ENCODE measurements around the gene COL8A2. TPM values are rescaled to one million over a fixed set of nuclear protein-coding genes. Genes with fewer than 3 reads are reported as not detected.

The COL8A2 gene
- total RNA-seq, 1 experiment from 2014 or later: 2.3 TPM

GRCh38 chr1:36100376-36100775, 24.6 kb downstream of the COL8A2 start (continued):
- no peak for TF ChIP-seq ZBTB21 (CRISPR knock-in tag; IDR thresholded peaks at IDR 0.05; ENCODE audit: borderline replicate concordance)
- TF ChIP-seq NFATC4 (CRISPR knock-in tag; IDR thresholded peaks at IDR 0.05): no peak
- no peak for TF ChIP-seq ZNF121 (CRISPR knock-in tag; IDR thresholded peaks at IDR 0.05)
- no peak for TF ChIP-seq TP53 (CRISPR knock-in tag; IDR thresholded peaks at IDR 0.05)
- TF ChIP-seq SMAD4 (CRISPR knock-in tag; IDR thresholded peaks at IDR 0.05): no peak
- TF ChIP-seq ZNF512 (CRISPR knock-in tag; IDR thresholded peaks at IDR 0.05; ENCODE audit: borderline replicate concordance): no peak
- TF ChIP-seq PRDM15 (CRISPR knock-in tag; IDR thresholded peaks at IDR 0.05): no peak
- TF ChIP-seq AR (CRISPR knock-in tag; IDR thresholded peaks at IDR 0.05): no peak
- TF ChIP-seq, protein P1, sequence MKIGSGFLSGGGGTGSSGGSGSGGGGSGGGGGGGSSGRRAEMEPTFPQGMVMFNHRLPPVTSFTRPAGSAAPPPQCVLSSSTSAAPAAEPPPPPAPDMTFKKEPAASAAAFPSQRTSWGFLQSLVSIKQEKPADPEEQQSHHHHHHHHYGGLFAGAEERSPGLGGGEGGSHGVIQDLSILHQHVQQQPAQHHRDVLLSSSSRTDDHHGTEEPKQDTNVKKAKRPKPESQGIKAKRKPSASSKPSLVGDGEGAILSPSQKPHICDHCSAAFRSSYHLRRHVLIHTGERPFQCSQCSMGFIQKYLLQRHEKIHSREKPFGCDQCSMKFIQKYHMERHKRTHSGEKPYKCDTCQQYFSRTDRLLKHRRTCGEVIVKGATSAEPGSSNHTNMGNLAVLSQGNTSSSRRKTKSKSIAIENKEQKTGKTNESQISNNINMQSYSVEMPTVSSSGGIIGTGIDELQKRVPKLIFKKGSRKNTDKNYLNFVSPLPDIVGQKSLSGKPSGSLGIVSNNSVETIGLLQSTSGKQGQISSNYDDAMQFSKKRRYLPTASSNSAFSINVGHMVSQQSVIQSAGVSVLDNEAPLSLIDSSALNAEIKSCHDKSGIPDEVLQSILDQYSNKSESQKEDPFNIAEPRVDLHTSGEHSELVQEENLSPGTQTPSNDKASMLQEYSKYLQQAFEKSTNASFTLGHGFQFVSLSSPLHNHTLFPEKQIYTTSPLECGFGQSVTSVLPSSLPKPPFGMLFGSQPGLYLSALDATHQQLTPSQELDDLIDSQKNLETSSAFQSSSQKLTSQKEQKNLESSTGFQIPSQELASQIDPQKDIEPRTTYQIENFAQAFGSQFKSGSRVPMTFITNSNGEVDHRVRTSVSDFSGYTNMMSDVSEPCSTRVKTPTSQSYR (CRISPR knock-in tag; IDR thresholded peaks at IDR 0.05): no peak
- no peak for TF ChIP-seq SMAD3 (CRISPR knock-in tag; IDR thresholded peaks at IDR 0.05; ENCODE audit: borderline replicate concordance)
- TF ChIP-seq, protein P2, sequence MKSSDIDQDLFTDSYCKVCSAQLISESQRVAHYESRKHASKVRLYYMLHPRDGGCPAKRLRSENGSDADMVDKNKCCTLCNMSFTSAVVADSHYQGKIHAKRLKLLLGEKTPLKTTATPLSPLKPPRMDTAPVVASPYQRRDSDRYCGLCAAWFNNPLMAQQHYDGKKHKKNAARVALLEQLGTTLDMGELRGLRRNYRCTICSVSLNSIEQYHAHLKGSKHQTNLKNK (CRISPR knock-in tag; IDR thresholded peaks at IDR 0.05): no peak
- no peak for TF ChIP-seq JAZF1 (CRISPR knock-in tag; IDR thresholded peaks at IDR 0.05)

- Mint-ChIP-seq H3K9me3 (no peaks in the 10 kb centered on the region), H3K27me3 (ENCODE audit: low read depth) (no peaks in the 10 kb centered on the region), H3K36me3 (no peaks in the 10 kb centered on the region), H3K27ac (no peak overlapping the region), H3K4me3 (no peak overlapping the region), H3K4me1 (peaks cover 16% of the 10 kb centered on the region)
- ChIA-PET POLR2A (interaction anchor here (0.7 kb wide), 1 partner anchor 49 kb away, joined by 4 read pairs; the partner anchor contains the start of gene TRAPPC3), CTCF (interaction anchor here (0.6 to 6.2 kb wide), 12 partner anchors 11 to 103 kb away, joined by 3 to 89 read pairs (median 6); partner anchors contain the start of genes MAP7D1 and TRAPPC3)
- DNase-seq (ENCODE audit: low spot score) (peak; percentile 92), ATAC-seq (peak; percentile 76)
- TF ChIP-seq CTCF (IDR thresholded peaks at IDR 0.05) (peak; percentile 76), FOXP4 (CRISPR knock-in tag; IDR thresholded peaks at IDR 0.05) (no peak), NR1H2 (CRISPR knock-in tag; IDR thresholded peaks at IDR 0.05) (no peak), TEAD1 (CRISPR knock-in tag; IDR thresholded peaks at IDR 0.05) (no peak), ZNF423 (CRISPR knock-in tag; IDR thresholded peaks at IDR 0.05) (0 out of 2 replicates have a peak, but pooled peaks have one; percentile 5), IRF1 (CRISPR knock-in tag; IDR thresholded peaks at IDR 0.05) (no peak), CREB1 (CRISPR knock-in tag; IDR thresholded peaks at IDR 0.05) (no peak)
Observed at GRCh38 chr1:36099681-36100341, 25.2 kb downstream of the COL8A2 start.
